NCI-H1436 (cell line): ENCODE data around the gene IFRD2.

ENCODE experiments used
- DNase-seq: peaks from one replicate; lab custom pipeline; 2025; lab: John Stamatoyannopoulos, UW

IFRD2 gene, protein sequence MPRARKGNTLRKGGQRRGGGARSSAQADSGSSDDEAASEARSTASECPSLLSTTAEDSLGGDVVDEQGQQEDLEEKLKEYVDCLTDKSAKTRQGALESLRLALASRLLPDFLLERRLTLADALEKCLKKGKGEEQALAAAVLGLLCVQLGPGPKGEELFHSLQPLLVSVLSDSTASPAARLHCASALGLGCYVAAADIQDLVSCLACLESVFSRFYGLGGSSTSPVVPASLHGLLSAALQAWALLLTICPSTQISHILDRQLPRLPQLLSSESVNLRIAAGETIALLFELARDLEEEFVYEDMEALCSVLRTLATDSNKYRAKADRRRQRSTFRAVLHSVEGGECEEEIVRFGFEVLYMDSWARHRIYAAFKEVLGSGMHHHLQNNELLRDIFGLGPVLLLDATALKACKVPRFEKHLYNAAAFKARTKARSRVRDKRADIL

GRCh38 chr3:50292159-50293078 lies at the start of gene IFRD2:
Gene IFRD2, minus strand, starts transcription at chr3:50292429. Its CDS starts 155 bp downstream, at chr3:50292274.
- peak; percentile 83 for DNase-seq

DNA sequence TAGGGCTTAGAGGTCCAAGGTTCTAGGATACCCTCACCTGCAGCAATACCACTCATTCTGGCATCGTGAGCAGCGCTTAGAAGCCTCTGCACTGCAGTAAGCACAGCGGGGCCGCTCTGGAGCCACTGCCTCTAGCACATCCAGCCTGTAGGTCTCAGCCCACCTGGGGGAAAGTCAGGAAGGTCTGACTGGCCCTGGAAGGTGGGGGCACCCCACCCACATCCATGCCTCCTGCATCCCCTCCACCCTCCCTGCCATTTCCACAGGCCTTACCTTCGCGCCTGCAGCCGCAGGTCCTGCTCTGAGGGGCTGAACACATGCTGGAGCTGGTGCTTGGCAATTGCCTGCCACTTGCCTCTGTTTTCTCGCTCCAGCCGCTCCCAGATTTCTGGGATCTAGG lies 49.3 kb upstream of the IFRD2 start:
- DNase-seq, result no peak

DNA sequence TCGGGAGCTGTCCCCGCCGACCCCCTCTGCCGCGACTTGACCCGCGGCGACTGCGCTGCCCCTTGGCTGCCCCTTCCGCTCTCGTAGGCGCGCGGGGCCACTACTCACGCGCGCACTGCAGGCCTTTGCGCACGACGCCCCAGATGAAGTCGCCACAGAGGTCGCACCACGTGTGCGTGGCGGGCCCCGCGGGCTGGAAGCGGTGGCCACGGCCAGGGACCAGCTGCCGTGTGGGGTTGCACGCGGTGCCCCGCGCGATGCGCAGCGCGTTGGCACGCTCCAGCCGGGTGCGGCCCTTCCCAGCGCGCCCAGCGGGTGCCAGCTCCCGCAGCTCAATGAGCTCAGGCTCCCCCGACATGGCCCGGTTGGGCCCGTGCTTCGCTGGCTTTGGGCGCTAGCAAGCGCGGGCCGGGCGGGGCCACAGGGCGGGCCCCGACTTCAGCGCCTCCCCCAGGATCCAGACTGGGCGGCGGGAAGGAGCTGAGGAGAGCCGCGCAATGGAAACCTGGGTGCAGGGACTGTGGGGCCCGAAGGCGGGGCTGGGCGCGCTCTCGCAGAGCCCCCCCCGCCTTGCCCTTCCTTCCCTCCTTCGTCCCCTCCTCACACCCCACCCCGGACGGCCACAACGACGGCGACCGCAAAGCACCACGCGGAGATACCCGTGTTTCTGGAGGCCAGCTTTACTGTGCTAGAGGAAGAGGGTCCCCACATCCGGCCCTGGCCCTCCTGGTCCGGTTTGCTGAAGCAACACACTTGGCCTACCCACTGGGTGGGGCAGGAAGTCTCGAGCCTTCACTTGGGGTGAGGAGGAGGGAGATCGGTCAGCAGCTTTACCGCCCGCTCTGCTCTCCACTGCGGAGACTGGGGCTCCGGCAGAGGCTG lies 48.5 kb upstream of the IFRD2 start, which contains the start of gene RASSF1:
Gene RASSF1, minus strand, starts transcription at position 389 of the 882 bp plus-strand sequence. Its CDS starts 31 bp downstream, at position 358.
- no peak for DNase-seq

DNA sequence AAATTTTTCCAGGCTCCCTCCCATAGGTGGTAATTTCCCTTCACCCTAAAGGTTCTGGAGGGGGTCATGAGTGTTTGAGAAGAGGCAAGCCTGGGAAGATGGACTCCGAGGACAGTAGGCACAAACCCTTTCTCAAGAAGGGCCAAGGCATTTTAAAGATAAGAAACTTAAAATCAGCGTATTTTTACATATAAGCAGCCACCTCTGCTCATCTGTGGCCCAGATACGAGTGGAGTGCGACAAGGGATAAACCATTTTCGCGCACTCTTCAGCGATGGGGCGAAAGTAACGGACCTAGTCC lies 47.9 kb upstream of the IFRD2 start:
- no peak for DNase-seq

DNA sequence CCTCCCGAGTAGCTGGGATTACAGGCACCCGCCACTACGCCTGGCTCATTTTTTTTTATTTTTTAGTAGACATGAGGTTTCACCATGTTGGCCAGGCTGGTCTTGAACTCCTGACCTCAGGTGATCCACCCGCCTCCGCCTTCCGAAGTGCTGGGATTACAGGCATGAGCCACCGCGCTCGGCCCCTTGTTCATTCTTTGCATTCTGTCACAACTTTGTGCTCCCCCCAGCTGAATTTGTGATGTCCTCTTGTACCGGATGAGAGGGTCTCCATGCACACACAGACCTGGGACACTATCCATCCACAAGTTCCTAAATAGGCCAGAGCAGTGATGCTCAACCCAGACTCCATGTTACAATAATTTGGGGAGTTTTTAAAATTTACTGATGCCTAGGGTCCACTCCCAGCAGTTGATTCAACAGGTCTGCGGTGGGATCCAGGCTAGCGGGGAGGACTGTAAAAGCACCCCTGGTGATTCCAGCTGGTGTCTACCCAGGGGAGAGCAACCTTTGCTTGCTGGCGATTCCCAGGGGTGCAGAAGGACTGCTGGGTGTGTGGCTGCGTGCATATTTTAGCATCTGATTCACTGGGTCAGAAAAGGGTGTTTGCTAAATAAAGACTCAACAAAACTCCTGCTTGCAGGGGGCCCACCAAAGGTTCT lies 47.4 kb upstream of the IFRD2 start:
- DNase-seq, result no peak

DNA sequence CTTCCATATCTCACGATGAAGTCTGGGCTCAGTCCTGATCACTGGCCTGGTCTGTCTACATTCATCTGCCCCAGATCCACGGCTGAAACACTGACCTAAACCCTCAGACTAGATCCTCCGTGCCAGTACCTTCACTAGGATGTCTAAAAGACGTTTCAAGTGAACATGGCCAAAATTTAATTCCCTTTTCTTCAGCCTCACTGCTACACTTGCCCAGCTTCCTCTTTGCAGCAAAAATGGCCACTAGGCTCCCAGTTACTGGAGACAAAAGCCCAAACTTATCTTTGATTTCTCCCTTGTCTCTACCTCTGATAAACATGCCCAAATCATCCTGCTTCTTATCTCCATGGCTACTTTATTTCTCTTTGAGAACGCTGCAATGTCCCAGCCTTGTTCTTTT lies 46.7 kb upstream of the IFRD2 start:
- no peak for DNase-seq

- peak; percentile 85 for DNase-seq
These were observed 45.1 kb upstream of the IFRD2 start for GRCh38 chr3:50337175-50337861.

DNA sequence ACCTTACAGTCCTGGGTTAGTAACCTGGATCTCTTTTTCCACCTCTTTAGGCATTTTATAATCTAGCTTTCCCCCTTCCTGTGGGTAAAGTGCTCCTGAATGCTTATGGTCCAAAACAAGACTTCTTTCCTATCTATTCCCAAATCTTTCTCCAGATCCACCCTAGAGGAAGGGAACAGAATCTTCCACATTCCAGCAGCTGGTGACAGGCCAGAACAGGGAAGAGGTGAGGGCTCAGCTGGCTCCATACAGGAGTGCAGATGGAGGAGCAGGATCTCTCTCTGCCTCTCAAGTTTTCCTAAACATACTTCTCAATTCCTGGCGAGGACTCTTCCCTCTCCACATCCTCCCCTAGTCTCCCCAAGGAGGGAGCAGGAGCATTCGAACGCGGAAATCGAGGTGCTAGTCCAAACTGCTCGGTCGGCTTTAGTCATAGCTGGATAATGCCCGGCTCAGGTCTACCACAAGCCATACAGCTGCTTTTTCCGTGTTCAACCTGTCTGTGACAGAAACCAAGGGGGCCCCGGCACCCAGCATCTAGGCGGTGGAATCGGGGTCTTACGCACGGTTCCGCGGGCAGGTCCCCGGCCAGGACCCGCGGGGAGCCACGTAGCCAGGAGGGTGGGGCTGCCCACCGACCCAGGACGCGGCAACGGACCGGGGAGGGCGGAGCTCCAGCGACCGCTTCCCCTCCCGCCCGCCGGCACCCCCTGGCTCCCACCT lies 44.4 kb upstream of the IFRD2 start:
- no peak for DNase-seq

GRCh38 chr3:50334339-50335075 lies 42.3 kb upstream of the IFRD2 start:
- no peak for DNase-seq

DNA sequence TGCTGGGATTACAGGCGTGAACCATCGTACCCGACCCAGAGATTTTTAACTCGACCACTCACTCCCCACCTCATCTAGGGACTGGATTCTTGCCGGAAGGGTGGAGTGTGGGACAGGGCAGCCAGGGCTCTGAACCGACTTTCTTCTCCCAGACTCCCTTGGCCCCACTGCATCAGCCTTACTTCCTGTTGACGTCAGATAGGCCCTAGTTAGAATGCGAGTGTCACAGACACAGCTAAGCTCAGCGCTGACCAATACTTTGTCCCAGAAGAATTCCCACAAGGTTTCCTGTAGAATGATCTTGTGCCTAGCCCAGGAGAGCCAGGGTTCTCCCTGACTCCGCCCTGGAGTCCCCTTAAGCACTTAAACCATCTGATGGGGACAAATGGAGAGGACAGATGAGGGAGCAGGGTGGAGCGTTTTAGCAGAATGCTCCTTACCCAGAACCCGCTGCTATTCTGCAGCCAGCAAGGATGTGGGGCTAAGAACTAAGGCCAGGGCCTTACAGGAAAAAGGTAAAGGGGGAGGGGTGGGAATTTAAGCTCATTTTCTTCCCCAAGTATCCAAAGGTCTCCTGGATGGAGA lies 41.6 kb upstream of the IFRD2 start:
- DNase-seq, result no peak

DNA sequence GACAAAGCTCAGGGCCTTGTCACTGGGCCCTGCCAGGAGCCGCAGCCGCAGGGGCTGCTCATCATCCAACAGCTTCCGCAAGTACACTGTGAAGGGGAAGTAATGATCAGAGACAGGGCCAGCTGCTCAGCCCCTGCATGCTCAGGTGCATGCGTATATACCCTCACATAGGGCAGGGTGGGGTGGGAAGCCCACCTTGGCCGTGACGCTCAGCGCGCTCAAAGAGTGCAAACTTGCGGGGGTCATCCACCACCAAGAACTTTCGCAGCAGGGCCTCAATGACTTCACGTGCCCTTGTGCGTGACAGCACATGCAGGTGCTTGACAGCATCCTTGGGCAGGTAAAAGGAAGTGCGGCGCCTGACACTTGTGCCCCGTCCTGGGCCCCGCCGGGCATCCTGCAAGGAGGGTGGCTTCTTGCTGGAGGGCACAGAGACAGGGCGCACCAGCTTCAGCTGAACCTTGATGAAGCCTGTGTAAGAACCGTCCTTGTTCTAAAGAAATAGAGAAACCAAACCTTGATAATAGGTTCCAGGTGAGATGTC lies 39.2 kb upstream of the IFRD2 start:
- no peak for DNase-seq

DNA sequence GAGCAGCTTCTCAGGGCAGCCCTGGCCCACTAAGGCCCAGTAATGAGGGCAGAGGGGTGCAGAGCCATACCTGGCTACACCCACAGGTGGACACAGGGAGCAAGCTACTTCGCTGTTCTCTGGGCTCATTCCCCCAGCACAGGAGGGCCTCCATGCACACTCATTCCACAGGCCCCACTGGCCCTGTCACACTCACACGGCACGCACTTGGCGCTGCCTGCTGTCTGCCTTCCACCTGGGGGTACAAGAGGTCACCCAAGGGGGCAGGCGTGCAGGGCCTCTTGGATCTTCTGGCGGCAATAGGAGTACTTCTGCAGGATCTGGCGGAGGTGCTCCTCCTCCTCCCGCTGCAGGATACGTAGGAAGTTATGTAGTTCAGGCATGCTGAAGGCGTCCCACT lies 38.1 kb upstream of the IFRD2 start:
- DNase-seq, result no peak

- DNase-seq, result peak; percentile 92
These were observed 35.9 kb upstream of the IFRD2 start, which contains the start of gene TUSC2 for GRCh38 chr3:50327943-50328691. Gene TUSC2, minus strand, starts transcription at chr3:50328223. Its CDS starts 124 bp downstream, at chr3:50328099.

DNA sequence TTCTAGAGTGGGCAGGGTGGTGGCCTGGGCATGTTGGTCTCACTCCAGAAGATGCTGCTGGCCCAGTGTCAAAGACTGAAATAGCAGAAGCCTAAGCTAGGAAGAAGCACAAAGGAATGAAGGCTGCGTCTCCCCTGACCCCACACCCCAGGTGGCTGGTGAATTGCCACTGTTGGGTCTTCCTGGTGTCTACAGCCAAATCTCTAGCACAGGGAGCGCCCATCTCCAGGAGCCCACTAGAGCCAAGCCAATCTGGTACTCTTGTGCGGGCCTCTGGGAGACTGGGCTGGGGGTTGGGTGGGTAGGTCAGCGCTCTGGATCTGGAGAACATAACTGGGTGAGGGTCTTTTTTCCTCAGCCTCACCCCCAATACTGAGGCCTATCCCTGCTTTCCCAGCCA lies 34.9 kb upstream of the IFRD2 start:
- DNase-seq, result no peak

DNA sequence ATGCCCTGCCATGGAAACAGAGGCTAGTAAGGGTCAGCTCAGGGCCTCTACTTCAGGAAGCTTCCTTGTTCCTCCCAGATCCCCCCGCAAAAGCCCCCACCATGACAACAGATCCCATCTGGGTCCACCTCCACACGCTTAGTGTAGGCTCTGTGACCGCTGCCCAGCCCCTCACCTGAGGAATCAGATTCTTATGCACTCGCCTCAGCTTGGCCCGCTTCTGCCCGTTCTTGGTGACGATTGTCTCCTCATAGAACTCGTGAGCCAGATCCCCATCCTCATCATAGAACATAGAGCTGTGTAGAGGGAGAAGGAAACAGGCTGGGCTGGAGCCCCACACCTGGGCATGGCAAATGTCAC lies 33.9 kb upstream of the IFRD2 start:
- no peak for DNase-seq

GRCh38 chr3:50325497-50326181 lies 33.4 kb upstream of the IFRD2 start:
- DNase-seq, result no peak

GRCh38 chr3:50325113-50325480 lies 32.9 kb upstream of the IFRD2 start:
- no peak for DNase-seq
